OCI-LY7 (cell line): ENCODE results near the gene RBL1. TPM values are rescaled to one million over a fixed set of nuclear protein-coding genes. Genes with fewer than 3 reads are reported as not detected.
"Not testable (repeated sequence)": the region's sequence is repeated elsewhere in the genome, so short reads cannot be mapped to it uniquely, and the experiment has no call there.

Experiments used
- BruUV-seq: library from RNA; stranded (reverse); fragments of 400-500 nt; replicated peaks from 2 replicates; lab custom pipeline; 2021; lab: Mats Ljungman, UMichigan
- CTCF ChIA-PET: fragments of 300-600 bp; sonication (Branson Sonifier 250); formaldehyde crosslinking; loops from one replicate; lab custom pipeline; 2022; ENCODE audit warnings: antibody characterized with exemption; ENCODE audit not compliant: unreplicated experiment; lab: Charles Lee
- POLR2A ChIA-PET: fragments of 300-600 bp; sonication (Branson Sonifier 250); formaldehyde crosslinking; loops from one replicate; lab custom pipeline; 2022; ENCODE audit warnings: antibody characterized with exemption; lab: Charles Lee
- DNase-seq: peaks from one replicate; pipeline ENCODE4 v3.0.0-alpha.2; 2015; ENCODE audit warnings: low spot score
- H2AFZ ChIP-seq: fragments of 200-600 bp; sonication (generic), shearing (Covaris generic); 2 replicates; pipeline ENCODE4 v1.6.1; 2014; ENCODE audit warnings: mild to moderate bottlenecking, antibody characterized with exemption, low read length, moderate library complexity
- H3K27ac ChIP-seq: fragments of 200-600 bp; sonication (generic); 2 replicates; pipeline ENCODE4 v1.5.1; 2014; ENCODE audit warnings: mixed run types, low read depth, mild to moderate bottlenecking, moderate library complexity, low read length, inconsistent platforms; ENCODE audit not compliant: poor library complexity, severe bottlenecking
- H3K36me3 ChIP-seq: fragments of 200-600 bp; sonication (generic); 2 replicates; pipeline ENCODE4 v1.6.1; 2014; ENCODE audit warnings: mild to moderate bottlenecking, antibody characterized with exemption, low read length, moderate library complexity, mixed read lengths; ENCODE audit not compliant: insufficient read depth
- H3K4me1 ChIP-seq: fragments of 200-600 bp; sonication (generic); 2 replicates; pipeline ENCODE4 v1.5.1; 2014; ENCODE audit warnings: mild to moderate bottlenecking, low read length; ENCODE audit not compliant: insufficient read depth, poor library complexity, severe bottlenecking
- H3K4me2 ChIP-seq: fragments of 200-600 bp; sonication (generic); 2 replicates; pipeline ENCODE4 v1.6.1; 2014; ENCODE audit warnings: mild to moderate bottlenecking, low read length
- H3K4me3 ChIP-seq: fragments of 200-600 bp; sonication (generic); 2 replicates; pipeline ENCODE4 v1.5.1; 2014; ENCODE audit warnings: mild to moderate bottlenecking, low read depth, low read length; ENCODE audit not compliant: poor library complexity, severe bottlenecking
- H3K79me2 ChIP-seq: fragments of 200-600 bp; sonication (generic); 2 replicates; pipeline ENCODE4 v1.6.1; 2016; ENCODE audit warnings: low read depth, mild to moderate bottlenecking, low read length, moderate library complexity, mixed read lengths; ENCODE audit not compliant: insufficient read depth
- H3K9me2 ChIP-seq: fragments of 200-600 bp; sonication (generic); 2 replicates; pipeline ENCODE4 v1.6.1; 2016; ENCODE audit warnings: mild to moderate bottlenecking, low read length, mixed read lengths; ENCODE audit not compliant: insufficient read depth
- H3K9me3 ChIP-seq: fragments of 200-600 bp; sonication (generic); 2 replicates; pipeline ENCODE4 v1.6.1; 2014; ENCODE audit warnings: mild to moderate bottlenecking, mixed run types, low read length, mixed read lengths
- H4K20me1 ChIP-seq: fragments of 200-600 bp; sonication (generic); 2 replicates; pipeline ENCODE4 v1.6.1; 2014; ENCODE audit warnings: mild to moderate bottlenecking, antibody characterized with exemption, low read length, moderate library complexity, mixed read lengths; ENCODE audit not compliant: insufficient read depth
- CTCF ChIP-seq: fragments of 200-600 bp; sonication (generic); conservative IDR thresholded peaks from 2 replicates; pipeline ENCODE4 v1.5.1; 2014; ENCODE audit warnings: mild to moderate bottlenecking, antibody characterized with exemption, low read length, moderate library complexity, mixed read lengths
- EZH2phosphoT487 ChIP-seq: fragments of 200-600 bp; sonication (generic); IDR thresholded peaks from 2 replicates; pipeline ENCODE4 v1.6.1; 2018; ENCODE audit warnings: low read depth, borderline replicate concordance, mild to moderate bottlenecking, mixed run types, antibody characterized with exemption, low read length, moderate library complexity, mixed read lengths
- intact Hi-C: fragments of 100-400 bp; cut with micrococcal nuclease; formaldehyde crosslinking; loops from one replicate; pipeline ENCODE4 v1.10.0; 2022; ENCODE audit not compliant: unreplicated experiment
- total RNA-seq, 2 experiments: library from RNA; depleted of rRNA in 1 of 2; stranded (reverse); fragments of >200 nt in 1 of 2; shearing (Covaris generic) in 1 of 2; gene quantifications; 2 replicates each; pipeline ENCODE4 v1.2.3, GENCODE V29; 2014 to 2022

Gene RBL1
- total RNA-seq, 2 experiments from 2014 or later, result 41.5 to 63.0 TPM

GRCh38 chr20:37042986-37043972 is 52.5 kb downstream of the RBL1 start:
- TSS peak; percentile 19 for BruUV-seq
- Histone ChIP-seq H3K4me3 (peak overlapping the region; percentile 28), H3K4me2 (peak overlapping the region; percentile 54), H3K79me2 (no peaks in the 10 kb centered on the region), H3K36me3 (peaks cover 97% of the 10 kb centered on the region), H3K9me3 (peaks cover 12% of the 10 kb centered on the region; the same call in 1 of the 2 replicates), H3K27ac (peak overlapping the region; percentile 73), H4K20me1 (no peaks in the 10 kb centered on the region), H2AFZ (no peak overlapping the region), H3K9me2 (no peaks in the 10 kb centered on the region), H3K4me1 (peaks cover 19% of the 10 kb centered on the region)
- intact Hi-C loops, result no loop called here
- ChIA-PET CTCF (interaction anchor here (0.7 kb wide), 1 partner anchor 65 kb away, joined by 3 read pairs; no protein-coding TSS in a partner anchor), POLR2A (interaction anchor here (0.6 to 1.0 kb wide), 3 partner anchors 13 to 343 kb away, joined by 3 to 4 read pairs (median 3); no protein-coding TSS in a partner anchor)
- no peak for TF ChIP-seq EZH2phosphoT487
- no peak for TF ChIP-seq CTCF
- peak; percentile 36 for DNase-seq

- H3K79me2 ChIP-seq, H3K4me3 ChIP-seq, H4K20me1 ChIP-seq, H2AFZ ChIP-seq, H3K9me2 ChIP-seq, DNase-seq, intact Hi-C loops, H3K4me2 ChIP-seq, H3K27ac ChIP-seq, CTCF ChIA-PET: not testable (repeated sequence)
- BruUV-seq, result TSS peak; percentile 19
- Histone ChIP-seq H3K4me1 (peaks cover 15% of the 10 kb centered on the region), H3K36me3 (peaks cover 95% of the 10 kb centered on the region), H3K9me3 (peaks cover 12% of the 10 kb centered on the region; the same call in 1 of the 2 replicates)
- POLR2A ChIA-PET, result interaction anchor here (0.6 to 0.7 kb wide), 2 partner anchors 129 to 158 kb away, joined by 3 read pairs; no protein-coding TSS in a partner anchor
Observed at GRCh38 chr20:37039366-37039765, 56.4 kb downstream of the RBL1 start.

GRCh38 chr20:37032077-37032476 is 63.7 kb downstream of the RBL1 start:
- Histone ChIP-seq H3K9me3 (peaks cover 9% of the 10 kb centered on the region; the same call in 1 of the 2 replicates), H2AFZ (no peak overlapping the region), H3K9me2 (no peaks in the 10 kb centered on the region), H3K36me3 (peaks cover 97% of the 10 kb centered on the region), H3K79me2 (no peaks in the 10 kb centered on the region), H3K4me3 (no peak overlapping the region), H3K4me2 (no peak overlapping the region), H4K20me1 (no peaks in the 10 kb centered on the region), H3K4me1 (no peaks in the 10 kb centered on the region), H3K27ac (no peak overlapping the region)
- TF ChIP-seq CTCF, result no peak
- TF ChIP-seq EZH2phosphoT487, result no peak
- ChIA-PET POLR2A (interaction anchor here (1.1 kb wide), 1 partner anchor 9 kb away, joined by 3 read pairs; no protein-coding TSS in a partner anchor), CTCF (no interaction called here)
- BruUV-seq, result no TSS peak
- DNase-seq, result no peak
- intact Hi-C loops, result no loop called here
